Body of pancreas (tissue), 4 donors: ENCODE measurements around the gene PFDN2. TPM values are rescaled to one million over a fixed set of nuclear protein-coding genes. Genes with fewer than 3 reads are reported as not detected.

ENCODE experiments used
- ATAC-seq: fragments of 150-250 bp; one replicate; pipeline ENCODE4 v1.9.1; 2016
- DNase-seq, 4 donors: peaks; one replicate each; pipeline ENCODE4 v3.0.0-alpha.2; 2019
- H3K27ac ChIP-seq, 4 donors: fragments of 200-600 bp; sonication (generic); 1 replicate in 3 of 4; 2 replicates in 1 of 4; pipeline versions ENCODE4 v1.5.1 to v1.6.1; 2016 to 2019; ENCODE audit warnings: mild to moderate bottlenecking in 1 of 4, mixed read lengths in 1 of 4, moderate library complexity in 1 of 4
- H3K27me3 ChIP-seq, 2 donors: fragments of 200-600 bp; sonication (generic); one replicate each; pipeline ENCODE4 v1.6.0; 2016; ENCODE audit warnings: mild to moderate bottlenecking in 1 of 2
- H3K36me3 ChIP-seq, 2 donors: fragments of 200-600 bp; sonication (generic); replicated peaks in 1 of 2; 2 replicates each; pipeline ENCODE4 v1.5.1; 2016; ENCODE audit warnings: low read depth in 2 of 2; ENCODE audit not compliant: insufficient read depth in 1 of 2
- H3K4me1 ChIP-seq: fragments of 200-600 bp; sonication (generic); one replicate; pipeline ENCODE4 v1.6.0; 2016
- H3K4me3 ChIP-seq, 2 donors: fragments of 200-600 bp; sonication (generic); 1 replicate in 1 of 2; 2 replicates in 1 of 2; pipeline ENCODE4 v1.5.1; 2016 to 2019
- H3K9me3 ChIP-seq, 3 donors: fragments of 200-600 bp; sonication (generic); 1 replicate in 2 of 3; 2 replicates in 1 of 3; pipeline ENCODE4 v1.5.1; 2016
- CTCF ChIP-seq, 7 experiments: fragments of 450-650 bp in 4 of 7; fragments of 200-600 bp in 3 of 7; sonication (generic) in 3 of 7; IDR thresholded peaks; one replicate each; pipeline ENCODE4 v1.5.1; 2016 to 2019; ENCODE audit warnings: antibody characterized with exemption in 7 of 7
- POLR2A ChIP-seq, 3 donors: fragments of 450-650 bp; IDR thresholded peaks; one replicate each; pipeline ENCODE4 v1.6.1; 2016; ENCODE audit warnings: antibody characterized with exemption in 3 of 3, mild to moderate bottlenecking in 2 of 3
- WGBS, 2 donors: methylation state at CpG; one replicate each; pipeline ENCODE4 v1.1.5; 2017; 5-methylcytosine and 5-hydroxymethylcytosine counted together
- intact Hi-C: fragments of 100-400 bp; cut with DNase I; formaldehyde crosslinking; loops from one replicate; pipeline ENCODE4 v1.15.1; 2023
- total RNA-seq, 2 donors: library from RNA; depleted of rRNA; stranded (reverse); fragments of >200 nt; gene quantifications; one replicate each; pipeline ENCODE4 v1.1.0, GENCODE V29; 2016

The PFDN2 gene
- total RNA-seq, 2 donors from 2014 or later: 29.6 to 54.7 TPM

GRCh38 chr1:161153176-161153575 is 35.3 kb upstream of the PFDN2 start:
- DNase-seq: no peak
- whole genome bisulfite sequencing, 2 donors: 20 to 26% methylated on average over 9 of the region's 9 CpGs
- no peaks in the 10 kb centered on the region for H3K27me3 ChIP-seq
- intact Hi-C loops: no loop called here
- TF ChIP-seq CTCF (IDR thresholded peaks at IDR 0.05) (no peak), POLR2A (IDR thresholded peaks at IDR 0.05) (no peak)
- H3K27ac ChIP-seq: peak overlapping the region in 3 of 4 donors; percentile 94 to 98 (median 96)
- peaks cover 19% of the 10 kb centered on the region for H3K4me1 ChIP-seq
- no peaks in the 10 kb centered on the region for H3K9me3 ChIP-seq
- ATAC-seq: peak; percentile 3
- H3K4me3 ChIP-seq: peak overlapping the region in 1 of 2 donors; percentile 38
- H3K36me3 ChIP-seq: peaks cover 0 to 6% of the 10 kb centered on the region in 2 donors

- 71 to 75% methylated on average over 3 of the region's 3 CpGs for WGBS, 2 donors
- TF ChIP-seq CTCF (IDR thresholded peaks at IDR 0.05) (no peak), POLR2A (IDR thresholded peaks at IDR 0.05) (no peak)
These were observed 28.0 kb upstream of the PFDN2 start for GRCh38 chr1:161145832-161146231.

GRCh38 chr1:161140755-161141400 is 23.0 kb upstream of the PFDN2 start:
- ATAC-seq (no peak), DNase-seq (no peak)
- Histone ChIP-seq H3K27ac (no peak overlapping the region), H3K27me3 (no peaks in the 10 kb centered on the region), H3K4me3 (no peak overlapping the region), H3K9me3 (no peaks in the 10 kb centered on the region), H3K4me1 (no peaks in the 10 kb centered on the region), H3K36me3 (no peaks in the 10 kb centered on the region)
- TF ChIP-seq POLR2A (IDR thresholded peaks at IDR 0.05): no peak
- TF ChIP-seq CTCF (IDR thresholded peaks at IDR 0.05): no peak
- intact Hi-C loops: no loop called here
- WGBS, 2 donors: 91 to 94% methylated on average over 22 to 29 of the region's 29 CpGs

More at GRCh38 chr1:161145832-161146231, 28.0 kb upstream of the PFDN2 start:
- ATAC-seq (no peak), DNase-seq (no peak)
- Histone ChIP-seq H3K4me3 (no peak overlapping the region), H3K4me1 (no peaks in the 10 kb centered on the region), H3K27me3 (no peaks in the 10 kb centered on the region), H3K36me3 (no peaks in the 10 kb centered on the region), H3K9me3 (no peaks in the 10 kb centered on the region), H3K27ac (no peak overlapping the region)
- intact Hi-C loops: no loop called here

- TF ChIP-seq CTCF (IDR thresholded peaks at IDR 0.05) (peak in 6 of 7 experiments; percentile 32 to 67 (median 55)), POLR2A (IDR thresholded peaks at IDR 0.05) (no peak)
- 14 to 16% methylated on average over 1 of the region's 1 CpG for WGBS, 2 donors
- Histone ChIP-seq H3K4me1 (peaks cover 1% of the 10 kb centered on the region), H3K36me3 (no peaks in the 10 kb centered on the region), H3K27me3 (no peaks in the 10 kb centered on the region), H3K4me3 (no peak overlapping the region), H3K27ac (no peak overlapping the region), H3K9me3 (no peaks in the 10 kb centered on the region)
- intact Hi-C loops: no loop called here
- ATAC-seq: peak; percentile 83
- DNase-seq: peak; percentile 52 to 71 (median 68)
These were observed 21.9 kb upstream of the PFDN2 start for GRCh38 chr1:161139766-161140165.

GRCh38 chr1:161138431-161138830 is 20.6 kb upstream of the PFDN2 start:
- Histone ChIP-seq H3K36me3 (no peaks in the 10 kb centered on the region), H3K4me1 (peaks cover 15% of the 10 kb centered on the region), H3K9me3 (no peaks in the 10 kb centered on the region), H3K27me3 (no peaks in the 10 kb centered on the region), H3K4me3 (no peak overlapping the region), H3K27ac (no peak overlapping the region)
- 64 to 90% methylated on average over 1 of the region's 1 CpG for WGBS, 2 donors
- ATAC-seq (no peak), DNase-seq (no peak)
- intact Hi-C loops: no loop called here
- TF ChIP-seq POLR2A (IDR thresholded peaks at IDR 0.05): no peak
- no peak for TF ChIP-seq CTCF (IDR thresholded peaks at IDR 0.05)
